GM12891 (cell line): Measurements from ENCODE around the gene ATP2A1.
A peak's percentile ranks its signal among the peaks of the same experiment; 100 is the strongest.

ENCODE experiments used
- POLR2AphosphoS5 ChIP-seq: IDR thresholded peaks from 2 replicates; pipeline ENCODE4 v1.6.1; 2011; ENCODE audit warnings: low read depth, low read length, control low read depth
- POU2F2 ChIP-seq: IDR thresholded peaks from 2 replicates; pipeline ENCODE4 v1.6.1; 2011; ENCODE audit warnings: low read depth, mild to moderate bottlenecking, control low read depth, low read length, moderate library complexity

GRCh38 chr16:28846080-28846932 is 32.0 kb upstream of the ATP2A1 start, which contains the start of gene TUFM:
- TF ChIP-seq POLR2AphosphoS5: peak; percentile 71
- 0 out of 2 replicates have a peak, but pooled peaks have one; percentile 9 for TF ChIP-seq POU2F2
